HL-60 (cell line): ENCODE measurements around the gene MMAB.

Source experiments
- DNase-seq, 2 experiments: peaks; one replicate each; pipeline ENCODE4 v3.0.0-alpha.2; 2010 to 2020; ENCODE audit warnings: low read depth in 1 of 2, low spot score in 1 of 2
- H3K27ac ChIP-seq: fragments of 250-450 bp; sonication (Bioruptor Pico); replicated peaks from 2 replicates; pipeline ENCODE4 v1.5.1; 2020; ENCODE audit warnings: mild to moderate bottlenecking, moderate library complexity
- H3K27me3 ChIP-seq: fragments of 250-450 bp; sonication (Bioruptor Pico); 2 replicates; pipeline ENCODE4 v1.5.1; 2021; ENCODE audit warnings: mild to moderate bottlenecking, moderate library complexity; ENCODE audit not compliant: insufficient read depth, poor library complexity, severe bottlenecking
- H3K4me3 ChIP-seq: replicated peaks from 2 replicates; pipeline ENCODE4 v1.5.1; 2011; ENCODE audit warnings: mild to moderate bottlenecking, control low read depth, low read length; ENCODE audit not compliant: insufficient read depth
- GABPA ChIP-seq: IDR thresholded peaks from 2 replicates; pipeline ENCODE4 v1.6.1; 2012; ENCODE audit warnings: low read depth
- POLR2AphosphoS5 ChIP-seq: IDR thresholded peaks from 2 replicates; pipeline ENCODE4 v1.6.1; 2012; ENCODE audit warnings: low read depth
- SPI1 ChIP-seq: IDR thresholded peaks from 2 replicates; pipeline ENCODE4 v1.6.1; 2012; ENCODE audit warnings: low read depth, mild to moderate bottlenecking, borderline replicate concordance
- TF ChIP-seq, protein P1 (sequence below): IDR thresholded peaks from 2 replicates; pipeline ENCODE4 v1.6.1; 2012; ENCODE audit warnings: low read depth; ENCODE audit not compliant: insufficient replicate concordance
- TF ChIP-seq, protein P2 (sequence below): IDR thresholded peaks from one replicate; pipeline ENCODE4 v1.5.1; 2011; ENCODE audit warnings: low read length, control low read depth, inconsistent platforms; ENCODE audit not compliant: insufficient read depth

MMAB gene

DNA sequence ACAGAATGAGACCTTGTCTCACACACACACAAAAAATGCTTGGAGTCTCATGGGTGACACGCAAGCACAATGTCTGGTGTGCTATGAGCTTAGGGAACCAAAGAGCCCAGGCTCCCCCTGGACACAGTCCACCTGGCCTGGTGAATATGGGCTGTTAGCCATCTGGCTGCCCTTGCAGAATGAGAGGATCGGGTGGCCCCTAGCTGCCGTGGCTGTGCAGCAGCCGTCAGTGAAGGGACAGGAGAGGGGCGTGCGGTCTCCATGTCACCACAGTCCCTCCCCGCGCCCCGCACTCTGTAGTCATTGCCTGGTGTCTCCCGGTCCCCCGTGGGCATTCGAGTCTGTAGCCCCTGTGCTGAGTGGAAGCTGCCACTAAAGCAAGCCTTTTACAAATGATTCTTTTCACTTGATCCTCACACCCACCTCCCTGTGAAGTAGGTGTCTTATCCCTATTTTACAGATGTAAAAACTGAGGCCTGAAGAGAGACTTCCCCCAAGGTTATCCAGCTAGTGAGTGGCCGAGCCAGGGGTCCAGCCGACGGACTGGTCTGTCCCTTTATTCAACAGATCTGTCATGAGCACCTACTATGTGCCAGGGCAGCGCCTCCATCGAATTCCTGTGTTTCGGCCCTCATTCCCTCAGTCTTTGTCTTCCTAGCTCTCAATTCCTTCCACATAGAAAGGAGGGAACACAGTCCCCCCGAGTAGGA lies 19.0 kb upstream of the MMAB start:
- no peaks in the 10 kb centered on the region for H3K27me3 ChIP-seq
- no peak overlapping the region for H3K27ac ChIP-seq
- H3K4me3 ChIP-seq: no peak overlapping the region
- no peak for DNase-seq
- TF ChIP-seq, protein P1, sequence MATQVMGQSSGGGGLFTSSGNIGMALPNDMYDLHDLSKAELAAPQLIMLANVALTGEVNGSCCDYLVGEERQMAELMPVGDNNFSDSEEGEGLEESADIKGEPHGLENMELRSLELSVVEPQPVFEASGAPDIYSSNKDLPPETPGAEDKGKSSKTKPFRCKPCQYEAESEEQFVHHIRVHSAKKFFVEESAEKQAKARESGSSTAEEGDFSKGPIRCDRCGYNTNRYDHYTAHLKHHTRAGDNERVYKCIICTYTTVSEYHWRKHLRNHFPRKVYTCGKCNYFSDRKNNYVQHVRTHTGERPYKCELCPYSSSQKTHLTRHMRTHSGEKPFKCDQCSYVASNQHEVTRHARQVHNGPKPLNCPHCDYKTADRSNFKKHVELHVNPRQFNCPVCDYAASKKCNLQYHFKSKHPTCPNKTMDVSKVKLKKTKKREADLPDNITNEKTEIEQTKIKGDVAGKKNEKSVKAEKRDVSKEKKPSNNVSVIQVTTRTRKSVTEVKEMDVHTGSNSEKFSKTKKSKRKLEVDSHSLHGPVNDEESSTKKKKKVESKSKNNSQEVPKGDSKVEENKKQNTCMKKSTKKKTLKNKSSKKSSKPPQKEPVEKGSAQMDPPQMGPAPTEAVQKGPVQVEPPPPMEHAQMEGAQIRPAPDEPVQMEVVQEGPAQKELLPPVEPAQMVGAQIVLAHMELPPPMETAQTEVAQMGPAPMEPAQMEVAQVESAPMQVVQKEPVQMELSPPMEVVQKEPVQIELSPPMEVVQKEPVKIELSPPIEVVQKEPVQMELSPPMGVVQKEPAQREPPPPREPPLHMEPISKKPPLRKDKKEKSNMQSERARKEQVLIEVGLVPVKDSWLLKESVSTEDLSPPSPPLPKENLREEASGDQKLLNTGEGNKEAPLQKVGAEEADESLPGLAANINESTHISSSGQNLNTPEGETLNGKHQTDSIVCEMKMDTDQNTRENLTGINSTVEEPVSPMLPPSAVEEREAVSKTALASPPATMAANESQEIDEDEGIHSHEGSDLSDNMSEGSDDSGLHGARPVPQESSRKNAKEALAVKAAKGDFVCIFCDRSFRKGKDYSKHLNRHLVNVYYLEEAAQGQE: no peak
- TF ChIP-seq, protein P2, sequence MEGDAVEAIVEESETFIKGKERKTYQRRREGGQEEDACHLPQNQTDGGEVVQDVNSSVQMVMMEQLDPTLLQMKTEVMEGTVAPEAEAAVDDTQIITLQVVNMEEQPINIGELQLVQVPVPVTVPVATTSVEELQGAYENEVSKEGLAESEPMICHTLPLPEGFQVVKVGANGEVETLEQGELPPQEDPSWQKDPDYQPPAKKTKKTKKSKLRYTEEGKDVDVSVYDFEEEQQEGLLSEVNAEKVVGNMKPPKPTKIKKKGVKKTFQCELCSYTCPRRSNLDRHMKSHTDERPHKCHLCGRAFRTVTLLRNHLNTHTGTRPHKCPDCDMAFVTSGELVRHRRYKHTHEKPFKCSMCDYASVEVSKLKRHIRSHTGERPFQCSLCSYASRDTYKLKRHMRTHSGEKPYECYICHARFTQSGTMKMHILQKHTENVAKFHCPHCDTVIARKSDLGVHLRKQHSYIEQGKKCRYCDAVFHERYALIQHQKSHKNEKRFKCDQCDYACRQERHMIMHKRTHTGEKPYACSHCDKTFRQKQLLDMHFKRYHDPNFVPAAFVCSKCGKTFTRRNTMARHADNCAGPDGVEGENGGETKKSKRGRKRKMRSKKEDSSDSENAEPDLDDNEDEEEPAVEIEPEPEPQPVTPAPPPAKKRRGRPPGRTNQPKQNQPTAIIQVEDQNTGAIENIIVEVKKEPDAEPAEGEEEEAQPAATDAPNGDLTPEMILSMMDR: no peak
- TF ChIP-seq POLR2AphosphoS5: no peak
- TF ChIP-seq GABPA: no peak
- TF ChIP-seq SPI1: no peak

DNA sequence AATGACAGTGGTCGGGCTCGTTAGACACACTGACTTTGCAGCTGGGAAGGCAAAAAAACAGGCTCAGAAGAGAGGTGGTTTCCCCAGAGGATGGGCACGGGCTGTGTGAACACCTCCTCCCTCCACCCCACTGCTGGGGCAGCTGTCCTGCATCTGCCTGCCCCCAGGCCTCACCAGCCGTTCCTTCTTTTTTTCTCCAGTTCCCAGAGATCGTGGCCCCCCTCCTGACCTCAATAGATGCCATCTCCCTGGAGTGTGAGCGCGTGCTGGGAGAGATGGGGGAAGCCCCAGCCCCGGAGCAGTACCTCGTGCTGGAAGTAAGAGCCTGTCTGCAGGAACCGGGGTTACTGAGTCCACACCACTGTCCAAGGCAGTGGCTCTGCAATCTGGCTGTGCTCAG lies 17.7 kb upstream of the MMAB start:
- TF ChIP-seq GABPA (no peak), POLR2AphosphoS5 (no peak), SPI1 (no peak)
- TF ChIP-seq, protein P2: no peak
- TF ChIP-seq, protein P1: no peak
- Histone ChIP-seq H3K4me3 (no peak overlapping the region), H3K27me3 (no peaks in the 10 kb centered on the region), H3K27ac (no peak overlapping the region)
- no peak for DNase-seq

DNA sequence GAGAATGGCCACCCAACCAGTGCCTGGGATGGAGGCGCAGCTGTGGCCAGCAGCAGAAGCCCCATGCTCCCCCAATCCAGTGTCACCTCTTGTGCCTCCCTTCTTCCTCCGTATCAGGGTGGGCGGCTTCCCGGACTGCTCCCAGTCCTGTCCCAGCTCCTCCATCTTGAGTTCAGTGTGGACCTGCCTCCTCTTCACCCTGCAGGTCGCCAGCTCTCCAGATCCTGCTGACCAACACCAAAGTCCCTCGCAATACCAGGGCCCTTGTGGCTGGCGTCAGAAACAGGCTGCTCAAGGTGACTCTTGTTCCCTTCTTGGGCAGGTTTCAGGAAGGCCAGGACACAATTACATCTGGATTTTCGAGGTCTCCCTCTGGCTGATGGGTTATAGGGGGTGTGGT lies 17.3 kb upstream of the MMAB start:
- no peak for DNase-seq
- TF ChIP-seq POLR2AphosphoS5: no peak
- TF ChIP-seq, protein P2: no peak
- no peak for TF ChIP-seq GABPA
- TF ChIP-seq, protein P1: no peak
- no peak for TF ChIP-seq SPI1
- Histone ChIP-seq H3K27me3 (no peaks in the 10 kb centered on the region), H3K27ac (no peak overlapping the region), H3K4me3 (no peak overlapping the region)
